HepG2 (cell line): Measurements from ENCODE around the gene MDFI.

Source experiments
- CHD2 ChIP-seq: IDR thresholded peaks from 2 replicates; pipeline ENCODE4 v1.6.1; 2011; ENCODE audit warnings: low read depth, low read length, improper control_type of control experiment
- CTCF ChIP-seq: sonication (generic); formaldehyde crosslinking; IDR thresholded peaks from 2 replicates; pipeline ENCODE4 v1.5.0; 2020; ENCODE audit warnings: mild to moderate bottlenecking, missing genetic modification reagents, moderate library complexity
- EED ChIP-seq: sonication (generic); formaldehyde crosslinking; IDR thresholded peaks from 2 replicates; pipeline ENCODE4 v1.5.0; 2020; ENCODE audit warnings: mild to moderate bottlenecking, missing genetic modification reagents
- SETDB1 ChIP-seq: sonication (generic); formaldehyde crosslinking; IDR thresholded peaks from 2 replicates; pipeline ENCODE4 v1.5.1; 2020; ENCODE audit warnings: missing genetic modification reagents, mild to moderate bottlenecking, borderline replicate concordance
- STAG1 ChIP-seq: sonication (generic); formaldehyde crosslinking; IDR thresholded peaks from 2 replicates; pipeline ENCODE4 v1.4.0; 2020; ENCODE audit warnings: missing genetic modification reagents
- TBP ChIP-seq: sonication (generic); formaldehyde crosslinking; IDR thresholded peaks from 2 replicates; pipeline ENCODE4 v1.5.0; 2020; ENCODE audit warnings: missing genetic modification reagents
- ZNF282 ChIP-seq: fragments of 450-650 bp; IDR thresholded peaks from 2 replicates; pipeline ENCODE4 v1.6.1; 2018; ENCODE audit not compliant: partially characterized antibody
- TF ChIP-seq, protein P1 (sequence below), 2 experiments: IDR thresholded peaks; 2 replicates each; pipeline ENCODE4 v1.6.1; 2011 to 2012; ENCODE audit warnings: low read length in 2 of 2, borderline replicate concordance in 1 of 2, low read depth in 1 of 2, mild to moderate bottlenecking in 1 of 2, moderate library complexity in 1 of 2

DNA sequence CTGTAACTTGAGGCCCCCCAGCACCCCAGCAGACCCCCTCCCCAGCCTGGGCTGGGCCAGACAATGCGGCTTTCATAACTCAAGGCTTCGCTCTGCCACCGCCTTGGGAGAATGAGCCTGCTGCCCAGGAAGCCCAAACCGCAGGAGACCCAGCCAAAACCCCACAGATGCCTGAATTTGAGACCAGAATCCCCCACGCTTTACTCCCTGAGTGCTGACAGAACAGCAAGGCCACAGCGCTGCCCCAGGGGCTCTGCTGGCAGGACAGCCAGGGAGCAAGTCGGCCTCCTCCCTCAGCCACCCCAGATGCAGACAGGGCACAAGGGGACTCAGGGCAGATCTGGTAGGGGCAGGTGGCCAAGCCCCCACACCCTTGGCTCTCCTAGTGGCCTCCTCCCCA, 2.2 kb downstream of the MDFI start:
- no peak for TF ChIP-seq CHD2
- TF ChIP-seq STAG1: no peak
- TF ChIP-seq SETDB1: no peak
- TF ChIP-seq CTCF (CRISPR knock-in tag): no peak
- TF ChIP-seq, protein P1, sequence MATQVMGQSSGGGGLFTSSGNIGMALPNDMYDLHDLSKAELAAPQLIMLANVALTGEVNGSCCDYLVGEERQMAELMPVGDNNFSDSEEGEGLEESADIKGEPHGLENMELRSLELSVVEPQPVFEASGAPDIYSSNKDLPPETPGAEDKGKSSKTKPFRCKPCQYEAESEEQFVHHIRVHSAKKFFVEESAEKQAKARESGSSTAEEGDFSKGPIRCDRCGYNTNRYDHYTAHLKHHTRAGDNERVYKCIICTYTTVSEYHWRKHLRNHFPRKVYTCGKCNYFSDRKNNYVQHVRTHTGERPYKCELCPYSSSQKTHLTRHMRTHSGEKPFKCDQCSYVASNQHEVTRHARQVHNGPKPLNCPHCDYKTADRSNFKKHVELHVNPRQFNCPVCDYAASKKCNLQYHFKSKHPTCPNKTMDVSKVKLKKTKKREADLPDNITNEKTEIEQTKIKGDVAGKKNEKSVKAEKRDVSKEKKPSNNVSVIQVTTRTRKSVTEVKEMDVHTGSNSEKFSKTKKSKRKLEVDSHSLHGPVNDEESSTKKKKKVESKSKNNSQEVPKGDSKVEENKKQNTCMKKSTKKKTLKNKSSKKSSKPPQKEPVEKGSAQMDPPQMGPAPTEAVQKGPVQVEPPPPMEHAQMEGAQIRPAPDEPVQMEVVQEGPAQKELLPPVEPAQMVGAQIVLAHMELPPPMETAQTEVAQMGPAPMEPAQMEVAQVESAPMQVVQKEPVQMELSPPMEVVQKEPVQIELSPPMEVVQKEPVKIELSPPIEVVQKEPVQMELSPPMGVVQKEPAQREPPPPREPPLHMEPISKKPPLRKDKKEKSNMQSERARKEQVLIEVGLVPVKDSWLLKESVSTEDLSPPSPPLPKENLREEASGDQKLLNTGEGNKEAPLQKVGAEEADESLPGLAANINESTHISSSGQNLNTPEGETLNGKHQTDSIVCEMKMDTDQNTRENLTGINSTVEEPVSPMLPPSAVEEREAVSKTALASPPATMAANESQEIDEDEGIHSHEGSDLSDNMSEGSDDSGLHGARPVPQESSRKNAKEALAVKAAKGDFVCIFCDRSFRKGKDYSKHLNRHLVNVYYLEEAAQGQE (IDR thresholded peaks at IDR 0.05; ENCODE audit: borderline replicate concordance in 1 of 2, low read depth in 1 of 2, low read length in 2 of 2): no peak
- no peak for TF ChIP-seq TBP (CRISPR knock-in tag)
- no peak for TF ChIP-seq EED (CRISPR knock-in tag)
- TF ChIP-seq ZNF282: no peak
